ENCODE results near the gene USP47. TPM values are rescaled to one million over a fixed set of nuclear protein-coding genes. Genes with fewer than 3 reads are reported as not detected.

The USP47 gene
- total RNA-seq, 1 experiment from 2014 or later = 24.2 TPM

DNA sequence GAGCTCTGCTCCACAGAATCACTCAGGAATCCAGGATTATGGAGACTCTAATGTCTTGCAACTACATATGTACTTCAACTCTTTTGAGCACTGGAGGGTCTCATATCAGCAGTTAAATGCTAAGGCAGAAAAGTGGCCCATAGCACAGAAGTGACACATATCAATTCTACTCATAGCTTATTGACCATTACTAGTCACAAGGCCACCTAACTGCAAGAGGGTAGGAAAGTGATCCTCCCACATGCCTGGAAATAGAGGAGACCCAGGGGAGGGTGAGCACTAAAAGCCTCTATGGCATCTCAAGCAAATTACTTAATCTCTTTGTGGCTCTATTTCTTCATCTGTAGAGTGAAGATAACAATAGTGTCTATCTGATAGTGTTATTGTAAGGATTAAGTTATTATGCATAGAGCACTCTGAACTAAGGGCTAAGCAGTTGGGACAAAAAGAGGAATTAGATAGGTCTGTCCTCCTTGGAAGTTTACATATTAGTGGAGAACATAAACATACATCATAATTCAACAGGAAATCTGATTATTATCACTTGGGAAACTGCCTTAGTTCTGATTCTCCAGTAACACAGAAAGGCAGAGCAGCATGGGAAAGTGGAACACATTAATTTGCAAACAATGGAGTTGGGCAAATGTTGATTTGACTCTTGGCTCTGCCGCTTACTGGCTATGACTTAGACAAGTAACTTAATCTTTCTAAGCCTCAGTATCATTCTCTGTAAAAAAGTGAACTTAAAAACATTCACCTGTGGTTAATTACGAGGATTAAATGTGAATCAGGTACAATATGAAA lies 25.1 kb upstream of the USP47 start:
- H3F3A ChIP-seq (ENCODE audit: insufficient read depth, low read depth) = no peaks in the 10 kb centered on the region
- ChIA-PET CTCF (no interaction called here), POLR2A (ENCODE audit: unreplicated experiment) (interaction anchor here (0.6 kb wide), 1 partner anchor 1008 kb away, joined by 3 read pairs; the partner anchor contains the start of gene EIF4G2)
- H3K4me2 ChIP-seq = no peak overlapping the region
- TF ChIP-seq EZH2 (IDR thresholded peaks at IDR 0.05; ENCODE audit: low read depth) = no peak
- TF ChIP-seq, protein P1, sequence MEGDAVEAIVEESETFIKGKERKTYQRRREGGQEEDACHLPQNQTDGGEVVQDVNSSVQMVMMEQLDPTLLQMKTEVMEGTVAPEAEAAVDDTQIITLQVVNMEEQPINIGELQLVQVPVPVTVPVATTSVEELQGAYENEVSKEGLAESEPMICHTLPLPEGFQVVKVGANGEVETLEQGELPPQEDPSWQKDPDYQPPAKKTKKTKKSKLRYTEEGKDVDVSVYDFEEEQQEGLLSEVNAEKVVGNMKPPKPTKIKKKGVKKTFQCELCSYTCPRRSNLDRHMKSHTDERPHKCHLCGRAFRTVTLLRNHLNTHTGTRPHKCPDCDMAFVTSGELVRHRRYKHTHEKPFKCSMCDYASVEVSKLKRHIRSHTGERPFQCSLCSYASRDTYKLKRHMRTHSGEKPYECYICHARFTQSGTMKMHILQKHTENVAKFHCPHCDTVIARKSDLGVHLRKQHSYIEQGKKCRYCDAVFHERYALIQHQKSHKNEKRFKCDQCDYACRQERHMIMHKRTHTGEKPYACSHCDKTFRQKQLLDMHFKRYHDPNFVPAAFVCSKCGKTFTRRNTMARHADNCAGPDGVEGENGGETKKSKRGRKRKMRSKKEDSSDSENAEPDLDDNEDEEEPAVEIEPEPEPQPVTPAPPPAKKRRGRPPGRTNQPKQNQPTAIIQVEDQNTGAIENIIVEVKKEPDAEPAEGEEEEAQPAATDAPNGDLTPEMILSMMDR (conservative IDR thresholded peaks at IDR 0.05) = no peak
- no peak for DNase-seq
- no peaks in the 10 kb centered on the region for H3K27me3 ChIP-seq (ENCODE audit: insufficient read depth, low read depth)
- no peaks in the 10 kb centered on the region for H3K79me2 ChIP-seq (ENCODE audit: low read depth)
- H3K36me3 ChIP-seq (ENCODE audit: low read depth) = no peaks in the 10 kb centered on the region
- peaks cover 14% of the 10 kb centered on the region for H3K4me1 ChIP-seq (replicated peaks; ENCODE audit: insufficient read depth)
- H4K20me1 ChIP-seq (ENCODE audit: insufficient read depth) = no peaks in the 10 kb centered on the region
- BruUV-seq (replicated peaks) = no TSS peak
- H3K9me2 ChIP-seq (ENCODE audit: insufficient read depth) = no peaks in the 10 kb centered on the region
- no peak overlapping the region for H2AFZ ChIP-seq
- intact Hi-C loops (cut with micrococcal nuclease; ENCODE audit: unreplicated experiment) = no loop called here
- H3K27ac ChIP-seq = no peak overlapping the region
- no peak overlapping the region for H3K4me3 ChIP-seq
- no peaks in the 10 kb centered on the region for H3K9me3 ChIP-seq (ENCODE audit: insufficient read depth, low read depth)

DNA sequence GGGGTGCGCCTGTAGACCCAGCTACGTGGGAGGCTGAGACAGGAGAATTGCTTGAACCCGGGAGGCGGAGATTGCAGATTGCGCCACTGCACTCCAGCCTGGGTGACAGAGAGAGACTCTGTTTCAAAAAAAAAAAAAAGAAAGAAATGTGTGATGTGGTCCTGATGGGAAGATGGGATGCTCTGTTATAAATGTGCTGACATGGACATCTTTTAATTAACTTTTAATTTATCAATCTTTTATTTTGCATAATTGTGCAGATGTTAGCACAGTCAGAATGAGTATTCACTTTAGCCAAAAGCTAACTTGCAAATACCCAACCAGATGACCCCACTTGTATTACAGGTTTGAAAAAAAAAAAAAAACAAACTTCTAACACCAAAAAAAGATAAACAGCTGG lies 23.8 kb upstream of the USP47 start:
- no peak overlapping the region for H3K4me3 ChIP-seq
- CTCF ChIA-PET = interaction anchor here (0.7 kb wide), 1 partner anchor 19 kb away, joined by 3 read pairs; no protein-coding TSS in a partner anchor
- H3K27ac ChIP-seq = no peak overlapping the region
- no peak for DNase-seq
- no peaks in the 10 kb centered on the region for H3K79me2 ChIP-seq (ENCODE audit: low read depth)
- no peak overlapping the region for H2AFZ ChIP-seq
- H3K4me1 ChIP-seq (replicated peaks; ENCODE audit: insufficient read depth) = peaks cover 10% of the 10 kb centered on the region
- TF ChIP-seq, protein P1 (conservative IDR thresholded peaks at IDR 0.05) = no peak
- no peak for TF ChIP-seq EZH2 (IDR thresholded peaks at IDR 0.05; ENCODE audit: low read depth)
- no TSS peak for BruUV-seq (replicated peaks)
- H3K36me3 ChIP-seq (ENCODE audit: low read depth) = no peaks in the 10 kb centered on the region
- no peaks in the 10 kb centered on the region for H3K27me3 ChIP-seq (ENCODE audit: insufficient read depth, low read depth)
- H3K9me2 ChIP-seq (ENCODE audit: insufficient read depth) = no peaks in the 10 kb centered on the region
- no peak overlapping the region for H3K4me2 ChIP-seq
- no peaks in the 10 kb centered on the region for H3K9me3 ChIP-seq (ENCODE audit: insufficient read depth, low read depth)
- intact Hi-C loops (cut with micrococcal nuclease; ENCODE audit: unreplicated experiment) = no loop called here
- H3F3A ChIP-seq (ENCODE audit: insufficient read depth, low read depth) = no peaks in the 10 kb centered on the region
- POLR2A ChIA-PET (ENCODE audit: unreplicated experiment) = no interaction called here
- no peaks in the 10 kb centered on the region for H4K20me1 ChIP-seq (ENCODE audit: insufficient read depth)

DNA sequence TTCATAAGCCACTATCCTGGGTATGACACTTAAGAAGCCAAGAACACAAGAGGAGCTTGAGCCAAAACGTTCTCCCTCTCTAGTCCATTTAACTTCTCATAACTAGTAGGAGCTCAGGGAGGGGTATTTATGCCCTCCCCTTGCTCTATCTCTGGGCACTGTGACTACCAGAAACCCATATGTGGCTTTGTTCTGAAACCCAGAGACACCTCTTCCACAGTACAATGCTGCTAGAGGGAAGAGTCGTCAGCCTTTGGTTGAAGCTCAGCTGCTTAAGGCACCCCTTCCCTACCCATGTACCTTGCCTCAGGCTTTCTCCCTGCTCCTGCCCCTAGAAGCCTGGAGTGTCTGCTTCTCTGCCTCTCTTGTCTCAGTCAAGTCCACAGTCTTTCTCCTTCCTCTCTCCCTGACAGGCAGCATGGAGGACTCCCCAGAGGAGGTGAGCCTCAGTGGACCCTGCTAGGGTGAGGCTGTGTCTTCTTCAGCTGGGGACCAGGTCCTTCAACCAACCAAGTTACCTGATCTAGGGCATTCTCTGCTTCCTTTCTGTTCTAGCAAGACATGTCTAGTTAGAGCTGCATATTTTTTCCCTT lies 23.1 kb upstream of the USP47 start:
- Histone ChIP-seq H3K27ac (no peak overlapping the region), H3K27me3 (ENCODE audit: insufficient read depth, low read depth) (no peaks in the 10 kb centered on the region), H2AFZ (no peak overlapping the region), H3K9me3 (ENCODE audit: insufficient read depth, low read depth) (no peaks in the 10 kb centered on the region), H3K4me2 (no peak overlapping the region), H3K4me1 (replicated peaks; ENCODE audit: insufficient read depth) (peaks cover 3% of the 10 kb centered on the region), H3K4me3 (no peak overlapping the region), H3K79me2 (ENCODE audit: low read depth) (no peaks in the 10 kb centered on the region), H4K20me1 (ENCODE audit: insufficient read depth) (no peaks in the 10 kb centered on the region), H3K36me3 (ENCODE audit: low read depth) (no peaks in the 10 kb centered on the region), H3K9me2 (ENCODE audit: insufficient read depth) (no peaks in the 10 kb centered on the region), H3F3A (ENCODE audit: insufficient read depth, low read depth) (no peaks in the 10 kb centered on the region)
- no TSS peak for BruUV-seq (replicated peaks)
- intact Hi-C loops (cut with micrococcal nuclease; ENCODE audit: unreplicated experiment) = no loop called here
- ChIA-PET POLR2A (ENCODE audit: unreplicated experiment) (no interaction called here), CTCF (no interaction called here)
- DNase-seq = no peak
- TF ChIP-seq, protein P1 (conservative IDR thresholded peaks at IDR 0.05) = no peak
- no peak for TF ChIP-seq EZH2 (IDR thresholded peaks at IDR 0.05; ENCODE audit: low read depth)

All from PC-9 (cell line).